GM12873 (cell line): ENCODE results near the gene FOXN3.

Experiments used
- CTCF ChIP-seq: IDR thresholded peaks from 2 replicates; pipeline ENCODE4 v1.5.1; 2012; ENCODE audit warnings: low read depth, mild to moderate bottlenecking, moderate library complexity, low read length, control low read depth; ENCODE audit not compliant: insufficient read depth; ENCODE audit errors: missing control alignments

Gene FOXN3

GRCh38 chr14:89372512-89372883 lies 44.5 kb downstream of the FOXN3 start:
- no peak for TF ChIP-seq CTCF

- TF ChIP-seq CTCF = no peak
Measured at GRCh38 chr14:89371585-89372511, 45.2 kb downstream of the FOXN3 start.

DNA sequence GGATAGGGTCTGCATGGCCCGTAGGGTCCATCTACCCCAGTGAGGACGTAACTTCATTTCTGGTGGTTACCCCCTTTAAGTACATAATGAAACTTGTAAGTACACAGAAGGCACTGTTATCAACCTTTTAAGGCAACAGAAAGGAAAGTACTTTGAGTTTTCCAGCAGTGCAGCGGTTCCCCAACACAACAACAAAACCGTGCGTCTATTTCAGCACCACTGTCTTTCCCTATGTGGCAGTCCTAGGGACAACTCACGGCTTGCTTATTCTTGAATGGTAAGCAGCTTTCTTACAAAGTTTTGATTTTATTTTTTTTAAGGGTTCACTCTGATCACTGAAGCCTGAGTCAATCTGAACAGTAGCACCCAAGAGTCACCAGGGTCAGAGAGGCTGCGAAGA lies 46.3 kb downstream of the FOXN3 start:
- no peak for TF ChIP-seq CTCF

- no peak for TF ChIP-seq CTCF
Measured at GRCh38 chr14:89370381-89370780, 46.7 kb downstream of the FOXN3 start.

DNA sequence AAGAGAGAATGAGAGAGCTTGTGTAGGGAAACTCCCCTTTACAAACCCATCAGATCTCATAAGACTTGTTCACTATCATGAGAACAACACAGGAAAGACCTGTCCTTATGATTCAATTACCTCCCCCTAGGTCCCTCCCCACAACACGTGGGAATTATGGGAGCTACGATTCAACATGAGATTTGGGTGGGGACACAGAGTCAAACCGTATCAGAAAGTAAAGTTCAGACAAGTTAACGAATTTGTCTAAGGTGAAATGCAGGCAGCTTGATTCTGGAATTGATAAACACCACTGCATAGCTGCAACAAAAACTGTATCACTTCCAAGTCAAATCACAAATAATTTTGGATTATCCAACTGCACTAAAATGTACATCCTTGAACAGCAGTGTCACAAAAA lies 47.4 kb downstream of the FOXN3 start:
- TF ChIP-seq CTCF = no peak

GRCh38 chr14:89368490-89369477 lies 48.2 kb downstream of the FOXN3 start:
- TF ChIP-seq CTCF = no peak

DNA sequence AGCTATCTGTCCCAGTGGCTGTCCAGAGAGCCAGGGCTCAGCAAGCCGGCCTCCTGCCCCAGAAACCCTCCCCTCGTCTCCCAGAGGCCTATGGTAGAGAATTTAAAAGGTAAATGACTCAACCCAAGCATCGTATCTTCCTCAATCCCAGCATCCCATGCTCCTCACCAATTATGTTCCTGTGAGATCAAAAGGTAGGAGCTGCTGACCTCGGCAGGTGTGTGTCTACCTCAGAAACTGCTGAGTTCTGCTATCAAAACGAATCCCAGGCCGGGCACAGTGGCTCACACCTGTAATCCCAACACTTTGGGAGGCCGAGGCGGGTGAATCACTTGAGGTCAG lies 49.3 kb downstream of the FOXN3 start:
- no peak for TF ChIP-seq CTCF
